HuH-7 (cell line): Measurements from ENCODE around the gene RASGRP3.

Experiments
- DNase-seq: peaks from one replicate; pipeline ENCODE4 v3.0.0; 2011; ENCODE audit warnings: low spot score

The RASGRP3 gene

GRCh38 chr2:33581872-33582271 is 105.4 kb downstream of the RASGRP3 start:
- no peak for DNase-seq

DNA sequence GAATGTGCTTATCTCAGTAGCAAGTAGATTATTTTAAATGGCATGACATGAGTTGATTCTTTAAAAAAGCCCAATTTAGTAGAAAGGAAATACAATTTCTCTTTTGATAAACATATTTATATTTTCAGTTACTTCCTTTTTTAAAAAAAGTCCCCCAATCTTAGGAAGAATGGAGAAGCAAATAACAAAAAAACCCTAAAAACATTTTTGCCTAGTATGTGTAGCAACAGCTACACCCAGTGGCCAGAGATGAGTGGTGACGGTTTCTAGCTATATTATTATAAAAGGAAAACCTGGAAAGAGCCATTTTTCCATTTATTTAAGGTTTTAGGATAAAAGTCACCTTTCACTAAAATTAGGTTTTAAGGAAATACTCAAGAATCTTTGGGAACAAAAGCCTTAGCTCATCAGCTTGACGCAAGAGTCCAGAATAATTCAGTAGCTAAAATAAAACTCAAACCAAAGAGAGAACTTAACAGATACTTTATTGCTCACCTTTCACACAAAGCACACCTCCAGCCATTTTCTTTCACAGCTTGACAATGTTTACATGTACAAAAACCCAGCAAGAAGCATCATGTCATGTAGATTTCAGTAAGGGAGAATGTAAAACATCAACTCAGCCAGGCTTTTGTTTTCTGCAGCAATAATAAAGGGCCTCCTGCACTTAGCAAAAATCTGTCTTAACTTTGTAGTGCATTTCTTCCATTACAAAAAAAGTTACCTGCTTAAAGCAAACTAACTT is 106.9 kb downstream of the RASGRP3 start:
- no peak for DNase-seq

GRCh38 chr2:33586766-33587165 is 110.3 kb downstream of the RASGRP3 start:
- no peak for DNase-seq

- no peak for DNase-seq
Observed at GRCh38 chr2:33588232-33588631, 111.8 kb downstream of the RASGRP3 start.

DNA sequence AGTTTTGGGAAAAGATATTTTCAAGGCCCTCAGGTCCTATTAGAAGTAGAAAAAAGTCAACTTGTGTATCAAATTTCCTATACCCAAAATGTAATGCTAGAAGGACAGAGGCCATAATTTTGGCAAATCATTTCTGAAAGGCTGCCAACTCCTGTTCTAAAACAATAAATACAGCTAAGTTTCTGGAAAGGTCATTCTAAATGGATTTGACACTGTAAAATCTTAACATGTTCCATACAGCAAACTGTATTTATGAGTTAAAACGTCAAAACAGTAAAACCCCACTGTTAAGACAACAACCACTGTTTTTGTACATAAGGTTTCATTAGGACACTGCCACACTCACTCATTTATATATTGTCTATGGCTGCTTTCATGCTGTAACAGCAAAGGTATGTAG is 113.0 kb downstream of the RASGRP3 start:
- no peak for DNase-seq

- no peak for DNase-seq
Observed at GRCh38 chr2:33595385-33595784, 118.9 kb downstream of the RASGRP3 start.

DNA sequence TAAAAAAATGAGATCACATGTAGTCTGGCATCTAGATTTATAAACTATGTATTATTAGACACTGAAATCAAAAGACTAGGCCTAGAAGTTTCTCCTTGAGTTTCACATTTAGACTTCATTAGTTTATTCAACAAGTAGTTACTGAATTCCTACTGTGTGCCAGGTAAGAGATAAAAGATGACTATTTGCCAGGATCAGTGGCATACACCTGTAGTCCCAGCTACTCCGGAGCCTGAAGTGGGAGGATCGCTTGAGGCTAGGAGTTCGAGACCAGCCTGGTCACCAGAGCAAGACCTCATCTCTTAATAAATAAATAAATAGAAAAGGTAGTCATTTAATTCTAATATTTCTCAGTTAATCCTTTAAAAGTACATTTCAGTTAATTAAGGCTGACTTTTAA is 120.6 kb downstream of the RASGRP3 start:
- no peak for DNase-seq

- DNase-seq, result peak; percentile 19
Observed at GRCh38 chr2:33598561-33599174, 122.2 kb downstream of the RASGRP3 start.

GRCh38 chr2:33599175-33599942 is 122.9 kb downstream of the RASGRP3 start, which contains the start of gene FAM98A:
Gene FAM98A (minus strand): TSS chr2:33599299. CDS start chr2:33599221, 78 bp downstream.
- DNase-seq, result peak; percentile 83

DNA sequence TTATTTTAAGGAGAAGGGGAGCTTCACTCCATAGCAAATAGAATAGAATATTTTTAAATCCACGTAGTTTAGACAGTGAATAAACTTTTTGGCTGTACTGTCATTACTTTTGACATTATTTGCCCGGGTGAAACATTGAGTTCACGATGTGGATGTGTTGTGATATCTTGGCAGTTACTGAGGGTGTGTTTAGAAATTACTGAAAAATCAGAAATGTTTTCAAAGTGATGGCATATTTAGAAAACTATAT is 123.4 kb downstream of the RASGRP3 start:
- no peak for DNase-seq

GRCh38 chr2:33602201-33602830 is 125.9 kb downstream of the RASGRP3 start:
- DNase-seq, result no peak

GRCh38 chr2:33603416-33603815 is 127.0 kb downstream of the RASGRP3 start:
- DNase-seq, result no peak

DNA sequence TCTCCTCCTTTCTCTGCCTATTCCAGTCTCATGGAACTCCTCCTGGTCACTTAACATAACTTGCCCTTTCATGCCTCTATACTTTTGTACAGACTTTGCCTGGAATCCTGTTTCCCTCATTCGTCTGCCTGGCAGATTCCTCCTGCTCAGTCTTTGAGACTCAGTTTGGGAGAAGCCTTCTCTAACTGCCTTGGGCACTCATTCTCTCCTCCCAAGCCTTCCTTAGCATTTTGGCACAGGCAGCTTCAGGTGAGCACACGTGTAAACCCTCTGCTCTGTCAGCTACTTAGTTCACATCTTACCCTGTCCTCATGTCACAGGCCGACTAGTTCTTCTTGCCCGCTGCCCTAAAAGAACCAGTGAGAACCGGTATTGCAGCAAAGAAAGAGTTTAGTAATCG is 128.6 kb downstream of the RASGRP3 start:
- no peak for DNase-seq

GRCh38 chr2:33606100-33606499 is 129.7 kb downstream of the RASGRP3 start:
- no peak for DNase-seq

GRCh38 chr2:33606622-33607021 is 130.2 kb downstream of the RASGRP3 start:
- no peak for DNase-seq

GRCh38 chr2:33607251-33607721 is 130.8 kb downstream of the RASGRP3 start:
- DNase-seq, result no peak

- DNase-seq, result no peak
Observed at GRCh38 chr2:33607905-33608304, 131.5 kb downstream of the RASGRP3 start.

GRCh38 chr2:33614190-33614589 is 137.7 kb downstream of the RASGRP3 start:
- no peak for DNase-seq
